KMS-11 (cell line): ENCODE data around the gene MPEG1.

Experiments
- H2AFZ ChIP-seq: fragments of 200-600 bp; sonication (generic); 2 replicates; pipeline ENCODE4 v1.6.1; 2016; ENCODE audit warnings: antibody characterized with exemption, mixed run types, low read depth
- H3K27ac ChIP-seq: fragments of 200-600 bp; sonication (generic); 2 replicates; pipeline ENCODE4 v1.6.1; 2016; ENCODE audit warnings: mild to moderate bottlenecking, mixed run types
- H3K27me3 ChIP-seq: fragments of 200-600 bp; sonication (generic); 2 replicates; pipeline ENCODE4 v1.6.1; 2017; ENCODE audit warnings: mild to moderate bottlenecking, low read depth, mixed run types, moderate library complexity; ENCODE audit not compliant: insufficient read depth
- H3K36me3 ChIP-seq: fragments of 200-600 bp; sonication (generic); 2 replicates; pipeline ENCODE4 v1.6.1; 2017; ENCODE audit warnings: mild to moderate bottlenecking, mixed run types; ENCODE audit not compliant: insufficient read depth
- H3K4me1 ChIP-seq: fragments of 200-600 bp; sonication (generic); 2 replicates; pipeline ENCODE4 v1.6.1; 2016; ENCODE audit warnings: mild to moderate bottlenecking, low read depth, mixed run types; ENCODE audit not compliant: poor library complexity, severe bottlenecking
- H3K4me2 ChIP-seq: fragments of 200-600 bp; sonication (generic); 2 replicates; pipeline ENCODE4 v1.7.0; 2016; ENCODE audit warnings: mild to moderate bottlenecking, mixed run types
- H3K4me3 ChIP-seq: fragments of 200-600 bp; sonication (generic); IDR thresholded peaks from 2 replicates; pipeline ENCODE4 v1.6.1; 2017; ENCODE audit warnings: low read depth, low read length, mixed read lengths; ENCODE audit not compliant: insufficient read depth
- H3K79me2 ChIP-seq: fragments of 200-600 bp; sonication (generic); 2 replicates; pipeline ENCODE4 v1.6.1; 2016; ENCODE audit warnings: low read depth, mixed run types; ENCODE audit not compliant: insufficient read depth
- H3K9ac ChIP-seq: fragments of 200-600 bp; sonication (generic); 2 replicates; pipeline ENCODE4 v1.6.1; 2016; ENCODE audit warnings: mild to moderate bottlenecking, mixed run types
- H4K20me1 ChIP-seq: fragments of 200-600 bp; sonication (generic); 2 replicates; pipeline ENCODE4 v1.6.1; 2016; ENCODE audit warnings: mild to moderate bottlenecking, mixed run types; ENCODE audit not compliant: insufficient read depth
- CTCF ChIP-seq: fragments of 200-600 bp; sonication (generic); conservative IDR thresholded peaks from 2 replicates; pipeline ENCODE4 v1.6.1; 2017; ENCODE audit warnings: low read depth, mild to moderate bottlenecking, antibody characterized with exemption, low read length, moderate library complexity, mixed read lengths

The MPEG1 gene

GRCh38 chr11:59208956-59209355 lies 3.8 kb downstream of the MPEG1 start:
- H3K79me2 ChIP-seq = no peaks in the 10 kb centered on the region
- no peak overlapping the region for H3K4me2 ChIP-seq
- TF ChIP-seq CTCF = no peak
- H3K27ac ChIP-seq = no peak overlapping the region
- no peak overlapping the region for H2AFZ ChIP-seq
- peaks cover 13% of the 10 kb centered on the region for H3K4me1 ChIP-seq
- H3K36me3 ChIP-seq = no peaks in the 10 kb centered on the region
- H4K20me1 ChIP-seq = no peaks in the 10 kb centered on the region
- no peak overlapping the region for H3K4me3 ChIP-seq
- no peaks in the 10 kb centered on the region for H3K27me3 ChIP-seq
- H3K9ac ChIP-seq = no peak overlapping the region

- TF ChIP-seq CTCF = peak; percentile 74
- no peaks in the 10 kb centered on the region for H3K27me3 ChIP-seq
- H4K20me1 ChIP-seq = no peaks in the 10 kb centered on the region
- H3K4me1 ChIP-seq = peaks cover 13% of the 10 kb centered on the region
- H3K79me2 ChIP-seq = no peaks in the 10 kb centered on the region
- H3K4me2 ChIP-seq = peak overlapping the region; percentile 22; the same call in 1 of the 2 replicates
- H3K36me3 ChIP-seq = no peaks in the 10 kb centered on the region
- no peak overlapping the region for H3K27ac ChIP-seq
- H2AFZ ChIP-seq = no peak overlapping the region; the same call in 1 of the 2 replicates
- no peak overlapping the region for H3K4me3 ChIP-seq
- H3K9ac ChIP-seq = no peak overlapping the region
These were observed 4.7 kb downstream of the MPEG1 start for GRCh38 chr11:59207988-59208451.

GRCh38 chr11:59206635-59207034 lies 6.1 kb downstream of the MPEG1 start:
- Histone ChIP-seq H3K27ac (no peak overlapping the region), H3K27me3 (no peaks in the 10 kb centered on the region), H3K9ac (no peak overlapping the region), H3K4me2 (no peak overlapping the region), H4K20me1 (no peaks in the 10 kb centered on the region), H3K79me2 (no peaks in the 10 kb centered on the region), H3K4me3 (no peak overlapping the region), H3K36me3 (no peaks in the 10 kb centered on the region), H3K4me1 (peaks cover 13% of the 10 kb centered on the region), H2AFZ (no peak overlapping the region)
- peak; percentile 63 for TF ChIP-seq CTCF

GRCh38 chr11:59205648-59206047 lies 7.1 kb downstream of the MPEG1 start:
- no peaks in the 10 kb centered on the region for H3K79me2 ChIP-seq
- no peak for TF ChIP-seq CTCF
- H3K27me3 ChIP-seq = no peaks in the 10 kb centered on the region
- peaks cover 22% of the 10 kb centered on the region for H3K4me1 ChIP-seq
- no peak overlapping the region for H3K27ac ChIP-seq
- no peaks in the 10 kb centered on the region for H4K20me1 ChIP-seq
- no peak overlapping the region for H3K4me2 ChIP-seq
- no peak overlapping the region for H3K4me3 ChIP-seq
- no peak overlapping the region for H3K9ac ChIP-seq
- no peaks in the 10 kb centered on the region for H3K36me3 ChIP-seq
- H2AFZ ChIP-seq = no peak overlapping the region

- H3K9ac ChIP-seq = no peak overlapping the region
- no peak overlapping the region for H3K4me3 ChIP-seq
- no peak overlapping the region for H2AFZ ChIP-seq
- H4K20me1 ChIP-seq = no peaks in the 10 kb centered on the region
- peaks cover 31% of the 10 kb centered on the region for H3K4me1 ChIP-seq
- no peaks in the 10 kb centered on the region for H3K79me2 ChIP-seq
- no peak overlapping the region for H3K4me2 ChIP-seq
- H3K36me3 ChIP-seq = no peaks in the 10 kb centered on the region
- TF ChIP-seq CTCF = no peak
- H3K27ac ChIP-seq = no peak overlapping the region
- H3K27me3 ChIP-seq = no peaks in the 10 kb centered on the region
These were observed 8.0 kb downstream of the MPEG1 start for GRCh38 chr11:59204746-59205145.
